A549 treated with RU486 at 1 μM for 4 hours (cell line): ENCODE results near the gene TXNDC17. TPM values are rescaled to one million over a fixed set of nuclear protein-coding genes. Genes with fewer than 3 reads are reported as not detected.

Source experiments
- total RNA-seq: library from RNA; stranded (reverse); fragments of 200-300 nt; extraction: Qiagen RNA extraction; gene quantifications from 5 replicates; pipeline ENCODE4 v1.2.3, GENCODE V29; 2022; ENCODE audit warnings: low read depth

The TXNDC17 gene
- total RNA-seq, result 406 to 453 TPM (median 425 TPM) in 5 replicates

DNA sequence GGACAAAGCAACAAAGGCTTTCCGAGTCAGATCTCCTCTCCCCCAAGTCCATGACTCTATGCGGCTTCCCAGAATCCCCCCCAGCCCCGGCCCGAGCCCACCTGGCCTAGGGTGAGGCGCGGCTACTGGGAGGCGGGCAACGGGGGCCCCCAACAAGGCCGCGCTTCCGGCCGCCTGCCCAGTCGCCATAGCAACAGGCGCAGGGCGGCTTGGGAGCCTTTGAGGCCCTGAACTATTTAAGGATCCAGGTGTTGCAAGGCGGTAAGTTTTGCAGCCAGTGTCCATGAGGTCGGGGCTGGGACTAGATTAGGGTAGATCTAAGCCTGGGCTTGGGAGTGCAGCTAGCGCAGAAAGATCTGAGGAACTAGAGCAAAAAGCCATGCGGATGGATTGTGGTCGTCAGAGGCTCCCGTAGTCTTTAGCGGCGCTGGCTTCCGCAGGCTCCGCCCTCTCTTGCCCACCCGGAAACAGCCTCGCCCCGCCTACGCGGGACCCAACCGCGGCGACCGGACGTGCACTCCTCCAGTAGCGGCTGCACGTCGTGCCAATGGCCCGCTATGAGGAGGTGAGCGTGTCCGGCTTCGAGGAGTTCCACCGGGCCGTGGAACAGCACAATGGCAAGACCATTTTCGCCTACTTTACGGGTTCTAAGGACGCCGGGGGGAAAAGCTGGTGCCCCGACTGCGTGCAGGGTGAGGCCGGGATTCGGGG is at the start of gene TXNDC17, which contains the start of gene KIAA0753:
TXNDC17 (plus strand) TSS at position 525 of the 711 bp plus-strand sequence; CDS start at position 548, 23 bp downstream.
KIAA0753 (minus strand) TSS at position 176 of the 711 bp plus-strand sequence. CDS start 5,608 bp downstream, outside the sequence.

GRCh38 chr17:6651354-6651918 is 10.6 kb downstream of the TXNDC17 start, which contains the start of the genes C17orf100 and MED31:
C17orf100 (plus strand) TSS chr17:6651762; CDS start chr17:6651914, 152 bp downstream.
MED31 (minus strand) TSS chr17:6651605; CDS start chr17:6651528, 77 bp downstream.

Other genes starting within 250 kb of the TXNDC17 start
- not detected in 5 replicates for gene AIPL1, start 205.9 kb upstream of the TXNDC17 start, total RNA-seq
- 35.2 to 47.7 TPM (median 44.9 TPM) in 5 replicates for gene PIMREG, start 196.6 kb upstream of the TXNDC17 start, total RNA-seq
- 1.6 to 2.2 TPM (median 1.8 TPM) in 5 replicates for gene PITPNM3, start 84.5 kb upstream of the TXNDC17 start, total RNA-seq
- 16.2 to 19.8 TPM (median 19.1 TPM) in 5 replicates for gene KIAA0753, start 349 bp upstream of the TXNDC17 start, total RNA-seq
- 26.4 to 37.0 TPM (median 33.1 TPM) in 5 replicates for gene MED31, start 10.5 kb downstream of the TXNDC17 start, total RNA-seq
- 2.0 to 3.5 TPM (median 3.2 TPM) in 5 replicates for gene C17orf100, start 10.7 kb downstream of the TXNDC17 start, total RNA-seq
- 0.11 to 0.70 TPM (median 0.30 TPM) in 5 replicates for gene SLC13A5, start 72.3 kb downstream of the TXNDC17 start, total RNA-seq
- 0.03 to 0.24 TPM in 2 of 5 replicates, not detected in the others for gene XAF1, start 115.0 kb downstream of the TXNDC17 start, total RNA-seq
- gene FBXO39, start 135.2 kb downstream of the TXNDC17 start, total RNA-seq, result not detected in 5 replicates
- gene TEKT1, start 190.7 kb downstream of the TXNDC17 start, total RNA-seq, result 0.06 to 0.12 TPM in 2 of 5 replicates, not detected in the others